Limb (tissue), 2 donors: Measurements from ENCODE around the gene CAPN2.
A peak's percentile ranks its signal among the peaks of the same experiment; 100 is the strongest.
"Not testable (repeated sequence)": the region's sequence is repeated elsewhere in the genome, so short reads cannot be mapped to it uniquely, and the experiment has no call there.

Experiments
- DNase-seq, 2 donors: peaks; one replicate each; pipeline ENCODE4 v3.0.0-alpha.2; 2016; ENCODE audit errors: extremely low spot score in 2 of 2

The CAPN2 gene

GRCh38 chr1:223716302-223716862 is 4.0 kb downstream of the CAPN2 start:
- DNase-seq = no peak

DNA sequence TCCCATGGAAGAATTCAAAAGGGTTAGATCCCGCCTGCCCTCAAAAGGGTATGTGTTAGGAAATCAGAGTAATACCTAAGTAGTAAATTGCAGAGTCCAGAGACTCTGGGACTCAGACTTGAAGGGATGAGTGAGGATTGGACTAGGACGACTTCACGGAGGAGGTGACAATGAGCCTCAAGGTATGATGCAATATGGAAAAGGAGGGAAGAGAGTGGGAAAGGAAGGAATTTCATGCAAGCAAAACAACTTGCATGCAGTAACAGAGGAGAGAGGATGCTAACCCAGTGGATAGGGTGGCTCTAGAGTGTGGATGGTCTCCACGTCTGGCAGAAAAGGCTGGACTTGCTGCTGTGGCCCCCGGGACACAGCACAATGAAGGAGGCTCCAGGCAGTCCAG is 4.8 kb downstream of the CAPN2 start:
- no peak for DNase-seq

- DNase-seq = no peak
These were observed 5.5 kb downstream of the CAPN2 start for GRCh38 chr1:223717695-223718363.

GRCh38 chr1:223718850-223719249 is 6.5 kb downstream of the CAPN2 start:
- DNase-seq = no peak

GRCh38 chr1:223720971-223721591 is 8.7 kb downstream of the CAPN2 start:
- no peak for DNase-seq

DNA sequence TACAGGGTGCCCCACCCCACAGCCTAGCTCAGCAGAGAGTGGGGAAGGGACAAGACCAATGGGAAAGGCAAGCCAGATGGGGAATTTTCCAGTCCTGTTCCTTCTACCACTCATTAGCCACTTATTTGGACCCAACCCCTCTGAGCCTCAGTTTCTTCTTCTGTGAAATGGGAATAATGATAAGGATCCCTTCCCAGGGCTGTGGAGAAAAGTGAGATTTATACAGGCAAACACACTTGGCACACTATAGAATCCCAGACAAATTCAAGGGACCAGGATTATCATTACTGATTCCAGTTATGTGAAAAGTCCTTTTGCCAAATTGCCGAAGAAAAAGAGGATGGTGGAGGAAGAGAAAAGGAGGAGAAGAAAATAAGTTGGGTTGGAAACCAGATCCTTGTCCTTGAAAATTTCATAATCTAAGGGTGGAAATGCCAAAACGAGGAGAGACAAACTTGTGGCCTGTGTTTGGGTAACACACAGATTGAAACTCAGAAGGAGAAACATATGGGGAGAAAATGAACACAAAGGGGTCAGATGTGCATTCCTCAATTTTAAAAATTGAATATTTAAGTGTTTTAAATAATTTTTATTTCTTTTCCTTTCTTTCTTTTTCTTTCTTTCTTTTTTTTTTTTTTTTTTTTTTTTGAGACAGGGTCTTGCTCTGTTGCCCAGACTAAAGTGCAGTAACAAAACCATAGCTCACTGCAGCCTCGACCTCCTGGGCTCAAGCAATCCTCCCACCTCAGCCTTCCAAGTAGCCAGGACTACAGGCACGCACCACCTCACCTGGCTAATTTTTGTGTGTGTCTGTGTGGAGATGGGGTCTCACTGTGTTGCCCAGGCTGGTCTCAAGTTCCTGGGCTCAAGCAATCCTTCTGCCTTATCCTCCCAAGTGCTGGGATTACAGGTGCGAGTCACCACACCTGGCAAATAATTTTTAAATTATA is 9.6 kb downstream of the CAPN2 start:
- DNase-seq = no peak

GRCh38 chr1:223723351-223723904 is 11.1 kb downstream of the CAPN2 start:
- no peak for DNase-seq

DNA sequence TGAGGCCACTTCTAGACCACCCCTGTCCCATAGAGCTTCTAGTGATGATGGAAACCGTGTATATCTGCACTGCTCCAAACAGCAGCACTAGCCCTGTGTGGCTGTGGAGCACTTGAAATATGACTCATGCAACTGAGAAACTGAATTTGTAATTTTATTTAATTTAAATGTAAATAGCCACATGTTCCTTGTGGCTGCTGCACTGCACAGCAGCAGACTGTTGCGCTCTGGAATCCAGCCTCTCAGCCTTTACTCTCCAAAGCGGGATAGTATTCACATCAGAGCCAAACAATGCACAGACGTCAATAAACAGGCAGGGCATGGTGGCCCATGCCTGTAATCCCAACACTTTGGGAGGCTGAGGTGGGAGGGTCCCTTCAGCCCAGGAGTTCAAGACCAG is 12.0 kb downstream of the CAPN2 start:
- DNase-seq = no peak

GRCh38 chr1:223725578-223725977 is 13.2 kb downstream of the CAPN2 start:
- no peak for DNase-seq

DNA sequence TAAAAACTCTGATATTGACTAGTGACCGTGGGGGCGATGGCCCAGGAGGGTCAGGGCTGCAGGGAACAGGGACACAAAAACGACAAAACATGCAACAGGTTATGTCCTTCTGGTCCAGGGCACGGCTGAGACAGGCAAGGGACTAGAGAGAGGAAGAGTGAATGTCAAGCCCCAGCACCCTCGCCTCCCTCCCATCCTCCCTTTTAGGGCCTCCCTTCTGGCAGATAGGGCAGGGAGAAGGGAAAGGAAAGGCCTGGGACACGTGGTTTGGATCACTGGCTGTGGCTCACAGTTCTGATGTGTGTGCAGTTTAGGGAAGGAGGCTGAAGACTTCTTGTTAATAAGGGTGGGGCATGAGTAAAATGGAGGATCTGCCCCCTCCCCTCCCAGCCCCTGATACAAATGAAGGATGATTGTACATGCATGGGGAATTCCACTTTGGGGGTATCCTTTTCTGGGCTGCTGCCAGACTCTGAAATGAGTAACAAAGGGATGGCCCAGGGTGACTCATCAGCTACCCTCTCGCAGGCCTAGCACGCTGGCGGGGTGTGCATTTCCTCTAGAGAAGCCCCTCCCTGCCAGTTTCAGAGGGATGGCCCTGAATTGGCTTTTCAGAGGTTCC is 14.2 kb downstream of the CAPN2 start:
- peak; percentile 55 to 64 for DNase-seq

GRCh38 chr1:223727541-223727940 is 15.2 kb downstream of the CAPN2 start:
- no peak for DNase-seq

- DNase-seq = no peak
These were observed 17.6 kb downstream of the CAPN2 start for GRCh38 chr1:223729906-223730305.

GRCh38 chr1:223730479-223731132 is 18.3 kb downstream of the CAPN2 start:
- DNase-seq = no peak

GRCh38 chr1:223731133-223731770 is 18.9 kb downstream of the CAPN2 start:
- DNase-seq = peak; percentile 58 to 71

DNA sequence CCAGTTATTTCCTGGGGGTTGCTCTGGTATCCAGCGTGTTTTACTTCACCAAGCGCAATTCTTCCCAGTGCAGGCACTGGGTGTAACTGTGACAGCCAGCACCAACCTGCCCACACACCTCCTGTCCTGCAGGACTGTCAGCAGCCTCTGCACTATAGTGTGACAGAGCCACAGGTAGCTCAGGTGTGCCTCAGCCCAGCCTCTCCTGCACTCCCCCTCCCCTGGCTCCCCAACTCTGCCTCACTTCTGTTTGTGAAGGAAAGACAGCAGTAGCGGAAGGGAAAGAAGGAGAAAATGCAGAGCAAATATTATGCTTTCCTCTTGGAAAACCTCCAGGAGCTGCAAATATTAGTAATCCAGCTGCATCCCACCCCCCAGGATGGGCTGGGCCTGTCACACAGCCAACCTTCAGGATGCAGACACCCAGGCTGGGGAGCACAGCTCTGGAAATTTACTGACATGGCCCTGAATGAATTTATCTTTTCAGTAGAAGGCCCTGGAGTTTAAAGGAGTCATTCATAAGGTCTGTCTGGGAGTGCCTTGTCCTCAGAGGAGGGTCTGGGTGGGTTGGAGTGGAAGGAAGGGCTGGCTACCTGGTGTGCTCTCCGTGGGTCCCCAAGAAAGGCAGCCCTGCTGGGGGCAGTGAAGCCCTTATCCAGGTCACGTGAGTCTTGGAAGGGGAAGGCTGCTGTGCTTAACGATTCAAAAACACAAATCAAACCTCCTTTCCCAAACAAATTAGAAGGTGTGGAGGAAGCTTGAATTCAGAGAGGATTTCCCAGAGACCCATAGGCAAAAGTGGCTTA is 20.9 kb downstream of the CAPN2 start:
- peak; percentile 63 to 65 for DNase-seq

DNA sequence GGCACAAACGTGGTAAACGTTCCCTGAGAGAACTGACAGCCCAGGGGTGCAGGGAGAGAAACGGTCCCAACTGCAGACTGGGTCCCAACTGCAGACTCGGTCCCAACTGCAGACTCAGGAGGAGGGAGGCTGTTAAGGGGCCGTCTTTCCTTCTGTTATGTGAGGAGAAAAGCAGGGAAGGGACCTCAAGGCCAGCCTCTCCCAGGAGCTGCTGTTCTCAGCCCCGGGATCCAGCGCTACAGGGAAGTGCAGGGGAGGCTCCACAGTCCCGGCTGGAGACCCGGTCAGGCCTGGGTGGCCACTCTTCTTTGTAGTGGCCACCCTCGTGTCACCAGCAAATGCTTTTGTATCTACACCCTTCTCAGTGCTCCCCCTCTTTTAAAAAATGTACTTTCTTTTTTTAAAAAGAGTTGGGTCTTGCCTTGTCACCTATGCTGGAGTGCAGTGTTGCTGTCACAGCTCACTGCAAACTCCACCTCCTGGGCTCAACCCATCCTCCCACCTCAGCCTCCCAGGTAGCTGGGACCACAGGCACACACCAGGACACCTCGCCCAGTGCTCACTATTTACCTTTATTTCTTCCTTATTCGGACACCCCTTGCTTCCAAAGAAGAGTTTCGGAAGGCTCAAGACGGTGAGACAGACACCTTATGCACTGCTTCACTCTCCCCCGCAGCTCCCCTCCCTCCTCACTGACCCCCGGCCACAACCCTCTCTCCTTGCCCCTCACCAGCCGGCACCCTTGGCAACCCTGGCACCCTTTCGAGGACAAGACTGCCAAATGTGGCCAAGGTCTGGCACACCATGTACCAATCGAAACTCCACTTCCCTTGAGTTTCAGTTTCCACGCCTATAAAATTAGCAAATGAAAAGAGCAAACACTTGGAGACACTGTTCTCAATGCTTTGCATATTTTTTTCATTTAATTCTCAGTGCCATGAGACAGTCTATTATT is 21.8 kb downstream of the CAPN2 start:
- no peak for DNase-seq

DNA sequence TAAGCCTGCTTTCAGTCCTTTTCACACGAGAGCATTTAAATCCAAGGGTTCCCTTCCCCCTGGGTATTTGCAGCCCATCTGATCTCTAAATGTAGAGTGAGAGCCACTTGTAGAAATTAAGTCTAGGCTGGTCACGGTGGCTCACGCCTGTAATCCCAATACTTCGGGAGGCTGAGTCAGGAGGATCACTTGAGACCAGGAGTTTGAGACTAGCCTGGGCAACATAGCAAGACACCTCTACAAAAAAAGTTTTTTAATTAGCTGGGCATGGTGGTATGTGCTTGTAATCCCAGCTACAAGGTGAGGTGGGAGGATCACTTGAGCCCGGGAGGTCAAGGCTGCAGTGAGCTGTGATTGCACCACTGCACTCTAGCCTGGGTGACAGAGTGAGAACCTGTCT is 24.3 kb downstream of the CAPN2 start:
- not testable (repeated sequence) for DNase-seq

GRCh38 chr1:223737342-223737741 is 25.0 kb downstream of the CAPN2 start:
- no peak for DNase-seq
